Dendritic cell treated with granulocyte-macrophage colony-stimulating factor and Interleukin-4, amounts not matched to agents 40 ng/mL and 50 ng/mL, for 4 days (primary cell): ENCODE data around the gene ZNF780B.

Experiments used
- H3K27ac Mint-ChIP-seq: one replicate; pipeline ENCODE4 v1.8.0; 2022; ENCODE audit warnings: mild to moderate bottlenecking, mixed read lengths
- H3K27me3 Mint-ChIP-seq: one replicate; pipeline ENCODE4 v1.8.0; 2022; ENCODE audit warnings: mild to moderate bottlenecking, mixed read lengths
- H3K36me3 Mint-ChIP-seq: one replicate; pipeline ENCODE4 v1.8.0; 2022; ENCODE audit warnings: low read depth, mixed read lengths
- H3K4me1 Mint-ChIP-seq: one replicate; pipeline ENCODE4 v1.8.0; 2022; ENCODE audit warnings: low read depth, mixed read lengths
- H3K4me3 Mint-ChIP-seq: one replicate; pipeline ENCODE4 v1.8.0; 2022; ENCODE audit warnings: mild to moderate bottlenecking, moderate library complexity, mixed read lengths
- H3K9me3 Mint-ChIP-seq: one replicate; pipeline ENCODE4 v1.8.0; 2022; ENCODE audit warnings: mixed read lengths
- intact Hi-C: fragments of 100-400 bp; cut with micrococcal nuclease; formaldehyde crosslinking; loops from one replicate; pipeline ENCODE4 v1.15.0; 2022

ZNF780B gene

DNA sequence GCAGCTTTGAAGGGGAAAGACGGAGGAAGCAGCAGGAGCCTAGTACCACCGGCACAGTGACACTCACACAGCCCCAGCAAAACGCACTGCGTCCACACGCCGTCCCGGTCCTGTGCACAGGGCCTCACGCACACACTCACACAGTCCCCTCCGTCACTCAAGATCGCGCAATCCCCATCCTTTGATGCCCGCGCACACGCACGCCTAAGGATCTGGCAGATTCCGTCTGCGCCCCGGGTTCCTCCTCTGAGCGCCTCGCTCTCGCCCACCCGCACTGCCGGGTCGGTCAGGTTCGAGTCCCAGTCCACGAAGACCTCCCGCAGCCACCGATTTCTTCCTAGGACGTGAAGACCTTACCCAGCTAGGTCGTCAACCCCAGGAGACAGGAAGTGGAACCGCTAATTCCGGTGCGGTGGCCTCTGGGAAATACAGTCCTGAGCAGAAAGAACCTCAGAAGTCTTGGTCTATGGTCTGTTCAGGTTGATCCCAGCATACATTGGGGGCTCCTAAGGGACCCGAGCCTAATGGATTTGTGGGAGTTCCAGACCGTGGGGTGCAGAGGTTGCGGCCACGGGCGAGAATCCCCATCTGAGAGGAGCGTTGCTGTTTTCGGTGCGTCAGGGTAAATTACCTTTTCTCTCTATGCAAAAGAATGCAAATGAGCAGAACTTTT, at the start of gene ZNF780B:
Gene ZNF780B (minus strand): TSS at position 400 of the 673 bp plus-strand sequence. CDS start 5,899 bp downstream, outside the sequence.
- Mint-ChIP-seq H3K9me3 (peaks cover 39% of the 10 kb centered on the region), H3K36me3 (peaks cover 28% of the 10 kb centered on the region), H3K27ac (peak within 1 kb of the TSS; percentile 91), H3K4me3 (peak within 1 kb of the TSS; percentile 97), H3K4me1 (peaks cover 39% of the 10 kb centered on the region), H3K27me3 (peaks cover 12% of the 10 kb centered on the region)
- intact Hi-C loops: no loop called here

DNA sequence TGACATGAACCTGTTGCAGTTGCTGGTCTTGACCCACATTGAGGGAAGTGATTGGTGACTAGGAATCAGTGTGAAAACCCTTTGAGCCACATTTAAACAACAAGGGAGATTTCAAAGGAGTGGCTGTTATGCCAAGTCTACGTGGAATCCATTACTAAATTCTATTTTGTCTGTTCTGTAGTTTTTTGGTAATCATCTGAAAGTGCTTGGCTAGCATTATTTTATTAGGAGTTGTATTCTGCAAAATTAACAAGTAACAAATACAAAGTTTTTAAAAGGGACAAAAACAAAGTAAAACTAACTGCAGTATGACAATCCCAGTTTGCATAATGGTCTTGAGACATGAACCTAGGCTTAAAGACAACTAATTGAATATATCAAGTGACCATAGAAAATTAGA, 48.7 kb upstream of the ZNF780B start:
- Mint-ChIP-seq H3K27ac (no peak overlapping the region), H3K36me3 (no peaks in the 10 kb centered on the region)

DNA sequence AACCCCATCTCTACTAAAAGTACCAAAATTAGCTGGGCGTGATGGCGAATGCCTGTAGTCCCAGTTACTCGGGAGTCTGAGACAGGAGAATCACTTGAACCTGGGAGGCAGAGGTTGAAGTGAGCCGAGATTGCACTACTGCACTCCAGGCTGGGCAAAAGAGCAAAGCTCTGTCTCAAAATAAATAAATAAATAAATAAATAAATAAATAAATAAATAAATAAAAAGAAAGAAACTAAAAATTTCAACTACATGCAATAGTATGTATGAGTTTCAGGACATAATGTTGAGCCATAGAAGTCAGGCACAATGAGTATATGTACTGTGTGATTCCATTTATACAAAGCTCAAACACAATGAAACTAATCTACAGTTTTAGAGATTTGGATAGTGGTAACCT, 47.6 kb upstream of the ZNF780B start:
- H3K27me3 Mint-ChIP-seq: peaks cover 14% of the 10 kb centered on the region
- no peaks in the 10 kb centered on the region for H3K36me3 Mint-ChIP-seq
- intact Hi-C loops: no loop called here
- H3K9me3 Mint-ChIP-seq: peaks cover 9% of the 10 kb centered on the region
- no peaks in the 10 kb centered on the region for H3K4me1 Mint-ChIP-seq
- H3K4me3 Mint-ChIP-seq: no peak overlapping the region
- no peak overlapping the region for H3K27ac Mint-ChIP-seq

More for the DNA sequence above, 48.7 kb upstream of the ZNF780B start:
- H3K4me3 Mint-ChIP-seq: no peak overlapping the region
- H3K9me3 Mint-ChIP-seq: peaks cover 9% of the 10 kb centered on the region
- H3K4me1 Mint-ChIP-seq: no peaks in the 10 kb centered on the region
- intact Hi-C loops: no loop called here
- H3K27me3 Mint-ChIP-seq: peaks cover 14% of the 10 kb centered on the region

DNA sequence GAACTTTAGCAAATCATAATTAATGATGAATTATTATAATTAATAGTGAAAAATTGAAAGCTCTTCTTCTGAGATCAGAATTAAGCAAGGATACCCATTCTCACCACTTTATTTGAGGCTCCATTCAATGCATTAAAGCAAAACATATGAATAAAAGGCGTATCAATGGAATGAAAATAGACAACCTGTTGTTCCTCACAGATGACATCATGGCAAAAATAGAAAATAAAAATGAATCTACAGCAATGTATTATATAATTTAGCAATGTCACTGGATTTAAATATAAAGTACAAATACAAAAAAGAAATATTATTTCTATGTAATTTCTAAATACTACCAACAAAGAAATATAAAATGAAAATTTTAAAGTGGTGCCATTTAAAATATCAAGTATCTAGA, 45.8 kb upstream of the ZNF780B start:
- intact Hi-C loops: no loop called here
- Mint-ChIP-seq H3K9me3 (peaks cover 9% of the 10 kb centered on the region), H3K27me3 (peaks cover 21% of the 10 kb centered on the region), H3K27ac (no peak overlapping the region), H3K4me1 (no peaks in the 10 kb centered on the region), H3K4me3 (no peak overlapping the region), H3K36me3 (no peaks in the 10 kb centered on the region)

DNA sequence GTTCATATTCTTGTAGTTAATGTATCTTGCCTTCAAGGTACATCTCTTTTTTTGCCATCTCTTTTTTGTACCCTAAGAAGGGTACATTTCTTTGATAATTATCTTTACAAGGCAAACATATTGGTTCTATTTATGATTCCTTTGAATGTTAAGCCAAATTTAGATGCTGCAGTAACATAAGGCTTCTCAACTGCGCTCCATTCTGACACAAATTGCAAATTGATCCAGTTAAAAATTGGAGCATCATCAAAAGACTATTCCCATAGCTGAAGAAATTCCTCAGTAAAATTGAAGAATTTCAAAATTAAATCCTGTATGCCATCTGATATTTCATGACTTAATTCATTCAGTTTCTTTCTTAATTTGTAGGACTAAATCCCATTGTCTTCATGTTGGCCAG, 37.4 kb upstream of the ZNF780B start:
- H3K27me3 Mint-ChIP-seq: peaks cover 24% of the 10 kb centered on the region
- peaks cover 24% of the 10 kb centered on the region for H3K36me3 Mint-ChIP-seq
- peaks cover 25% of the 10 kb centered on the region for H3K4me1 Mint-ChIP-seq
- H3K9me3 Mint-ChIP-seq: peaks cover 9% of the 10 kb centered on the region
- H3K27ac Mint-ChIP-seq: no peak overlapping the region
- intact Hi-C loops: no loop called here
- H3K4me3 Mint-ChIP-seq: no peak overlapping the region

DNA sequence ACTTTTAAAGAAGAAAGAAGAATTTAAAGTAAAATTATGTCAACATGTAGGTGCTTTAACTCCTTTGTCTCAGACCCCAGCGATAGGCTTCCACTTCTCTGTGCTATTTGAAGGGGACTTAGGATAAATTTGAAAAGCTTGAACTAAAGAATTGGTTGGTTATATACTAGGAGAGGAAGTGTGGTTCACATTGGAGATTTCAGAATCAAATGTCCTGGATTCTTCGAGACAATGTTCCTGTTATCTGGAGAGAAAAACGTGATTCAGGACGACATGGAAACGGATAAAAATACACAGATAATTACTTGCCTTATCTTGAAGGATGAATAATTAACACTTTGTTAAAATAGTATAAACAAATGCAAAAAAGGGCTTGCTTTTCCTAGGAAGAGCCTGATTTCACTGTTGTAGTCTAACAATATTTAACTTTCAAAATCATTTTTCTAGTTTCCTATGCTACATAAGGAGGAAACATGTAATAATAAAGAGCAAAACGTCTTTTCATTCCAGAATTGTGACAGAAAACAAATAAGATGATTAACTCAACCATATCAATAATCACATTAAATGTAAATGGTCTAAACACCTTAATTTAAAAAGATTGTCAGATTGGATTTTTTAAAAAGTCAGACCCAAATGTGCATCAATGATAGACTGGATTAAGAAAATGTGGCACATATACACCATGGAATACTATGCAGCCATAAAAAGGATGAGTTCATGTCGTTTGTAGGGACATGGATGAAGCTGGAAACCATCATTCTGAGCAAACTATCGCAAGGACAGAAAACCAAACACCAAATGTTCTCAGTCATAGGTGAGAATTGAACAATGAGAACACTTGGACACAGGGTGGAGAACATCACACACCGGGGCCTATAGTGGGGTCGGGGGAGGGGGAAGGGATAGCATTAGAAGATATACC, 35.4 kb upstream of the ZNF780B start:
- Mint-ChIP-seq H3K27ac (peak overlapping the region; percentile 95), H3K4me1 (peaks cover 41% of the 10 kb centered on the region), H3K27me3 (peaks cover 16% of the 10 kb centered on the region), H3K4me3 (peak overlapping the region; percentile 99), H3K36me3 (peaks cover 36% of the 10 kb centered on the region), H3K9me3 (peaks cover 14% of the 10 kb centered on the region)
- intact Hi-C loops: no loop called here

DNA sequence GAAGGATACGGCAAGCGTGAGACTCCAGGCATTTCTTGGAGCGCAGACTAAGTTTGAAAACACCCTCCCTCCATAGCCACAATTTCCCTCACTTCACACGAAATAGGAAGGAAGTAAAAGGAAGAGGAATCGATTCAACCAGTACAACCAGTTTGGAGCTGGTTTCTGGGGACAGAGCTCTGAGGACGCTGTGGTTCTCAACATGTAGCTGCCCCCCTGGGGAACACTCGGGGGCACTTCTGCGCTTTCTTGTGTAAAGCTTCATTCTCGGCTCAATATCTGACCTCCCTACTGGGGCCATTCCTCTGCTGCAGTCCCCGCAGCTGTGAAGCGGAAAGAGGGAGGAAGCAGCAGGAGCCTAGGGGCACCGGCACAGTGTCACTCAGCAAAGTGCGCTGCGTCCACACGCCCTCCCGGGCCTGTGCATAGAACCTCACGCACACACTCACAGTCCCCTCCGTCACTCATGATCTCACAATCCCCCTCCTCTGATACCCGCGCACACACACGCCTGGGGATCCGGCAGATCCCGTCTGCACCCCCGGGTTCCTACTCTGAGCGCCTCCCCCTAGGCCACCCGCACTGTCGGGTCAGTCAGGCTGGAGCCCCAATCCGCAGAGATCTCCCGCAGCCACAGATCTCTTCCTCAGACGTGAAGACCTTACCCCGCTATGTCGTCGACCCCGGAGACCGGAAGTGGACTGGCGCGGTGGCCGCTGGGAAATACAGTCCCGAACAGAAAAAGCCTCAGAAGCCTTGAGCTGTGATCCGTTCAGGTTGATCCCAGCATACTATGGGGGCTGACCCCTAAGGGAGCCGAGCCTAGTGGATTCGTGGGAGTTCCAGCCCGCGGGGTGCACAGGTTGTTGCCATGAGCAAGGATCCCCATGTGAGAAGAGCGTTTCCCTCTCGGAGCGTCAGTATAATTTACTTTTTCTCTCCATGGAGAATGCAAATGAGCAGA, 34.5 kb upstream of the ZNF780B start, which contains the start of gene ZNF780A:
Gene ZNF780A (minus strand): TSS at position 703 of the 964 bp plus-strand sequence. CDS start 6,190 bp downstream, outside the sequence.
- Mint-ChIP-seq H3K9me3 (peaks cover 14% of the 10 kb centered on the region), H3K4me1 (peaks cover 41% of the 10 kb centered on the region), H3K27me3 (peaks cover 12% of the 10 kb centered on the region), H3K36me3 (peaks cover 36% of the 10 kb centered on the region), H3K27ac (peak within 1 kb of the TSS; percentile 95), H3K4me3 (peak within 1 kb of the TSS; percentile 99)
- intact Hi-C loops: no loop called here

DNA sequence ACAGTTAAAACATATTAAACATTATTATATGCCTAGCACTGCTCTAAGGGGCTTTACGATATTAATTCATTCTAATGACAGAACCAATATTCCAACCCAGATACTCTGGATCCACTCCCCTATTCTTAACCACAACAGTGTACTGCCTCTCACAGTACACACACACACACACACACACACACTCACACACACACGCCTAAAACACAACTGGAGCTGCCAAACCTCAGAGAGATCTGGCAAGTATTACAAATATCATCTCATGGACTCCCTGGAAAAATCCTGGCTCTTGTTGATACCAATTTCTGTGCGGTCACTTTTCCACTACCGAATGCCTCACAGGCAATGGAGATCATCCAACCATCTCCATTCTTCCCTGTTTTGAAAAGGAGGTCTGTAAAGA, 33.4 kb upstream of the ZNF780B start:
- H3K4me3 Mint-ChIP-seq: peak overlapping the region; percentile 99
- H3K27me3 Mint-ChIP-seq: peaks cover 7% of the 10 kb centered on the region
- peaks cover 47% of the 10 kb centered on the region for H3K4me1 Mint-ChIP-seq
- H3K27ac Mint-ChIP-seq: no peak overlapping the region
- peaks cover 14% of the 10 kb centered on the region for H3K9me3 Mint-ChIP-seq
- H3K36me3 Mint-ChIP-seq: peaks cover 42% of the 10 kb centered on the region
- intact Hi-C loops: loop anchor here (10.0 kb wide), 1 partner anchor 115 kb away; the partner anchor contains the start of gene PSMC4

DNA sequence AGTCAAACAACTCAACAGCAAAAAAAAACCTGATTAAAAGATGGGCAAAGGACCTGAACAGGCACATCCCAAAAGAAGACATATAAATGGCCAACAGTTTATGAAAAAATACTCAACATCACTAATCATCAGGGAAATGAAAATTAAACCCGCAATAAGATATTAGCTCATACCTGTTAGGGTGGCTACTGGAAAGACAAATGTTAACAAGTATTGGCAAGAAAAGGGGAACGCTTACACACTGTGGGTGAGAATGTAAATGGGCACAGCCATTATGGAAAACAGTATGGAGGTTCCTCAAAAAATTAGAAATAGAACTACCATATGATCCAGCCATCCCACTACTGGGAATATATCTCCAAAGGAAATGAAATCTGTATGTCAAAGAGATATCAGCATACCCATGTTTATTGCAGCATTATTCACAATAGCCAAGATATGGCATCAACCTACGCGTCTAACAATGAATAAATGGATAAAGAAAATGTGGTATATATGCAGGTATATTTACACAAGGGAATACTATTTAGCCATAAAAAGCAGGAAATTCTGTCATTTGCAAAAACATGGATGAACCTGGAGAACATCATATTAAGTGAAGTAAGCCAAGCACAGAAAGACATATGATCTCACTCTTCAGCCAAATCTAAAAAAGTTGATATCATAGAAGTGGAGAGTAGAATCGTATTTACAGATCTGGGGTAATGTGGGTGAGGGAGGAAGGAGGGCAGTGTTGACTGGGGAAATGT, 32.4 kb upstream of the ZNF780B start:
- intact Hi-C loops: loop anchor here (10.0 kb wide), 1 partner anchor 114 kb away; the partner anchor contains the start of gene PSMC4
- H3K27ac Mint-ChIP-seq: no peak overlapping the region
- peaks cover 4% of the 10 kb centered on the region for H3K27me3 Mint-ChIP-seq
- peaks cover 14% of the 10 kb centered on the region for H3K9me3 Mint-ChIP-seq
- H3K4me1 Mint-ChIP-seq: peaks cover 53% of the 10 kb centered on the region
- peaks cover 52% of the 10 kb centered on the region for H3K36me3 Mint-ChIP-seq
- no peak overlapping the region for H3K4me3 Mint-ChIP-seq

DNA sequence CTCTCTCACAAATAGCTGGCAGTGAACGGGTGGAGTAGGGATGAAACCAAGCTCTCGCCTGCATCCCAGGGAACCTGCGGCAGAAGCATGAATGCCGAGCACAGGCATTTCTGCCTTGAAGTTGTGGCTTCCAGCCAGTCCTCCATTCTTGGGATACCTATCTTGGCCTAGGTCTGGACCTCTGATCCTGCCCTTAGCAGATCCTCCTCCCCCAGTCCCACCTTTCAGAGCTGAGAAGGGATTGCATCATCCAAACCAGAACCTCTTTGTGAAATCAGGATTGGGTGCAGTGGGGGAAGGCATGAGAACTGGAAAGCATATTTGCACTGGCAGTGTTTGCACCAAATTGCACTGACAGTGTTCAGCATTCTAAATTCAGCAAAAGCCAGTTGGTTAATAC, 28.9 kb upstream of the ZNF780B start:
- no peak overlapping the region for H3K27ac Mint-ChIP-seq
- intact Hi-C loops: loop anchor here (10.0 kb wide), 1 partner anchor 110 kb away; the partner anchor contains the start of gene PSMC4
- H3K27me3 Mint-ChIP-seq: no peaks in the 10 kb centered on the region
- H3K4me1 Mint-ChIP-seq: peaks cover 67% of the 10 kb centered on the region
- no peak overlapping the region for H3K4me3 Mint-ChIP-seq
- peaks cover 23% of the 10 kb centered on the region for H3K9me3 Mint-ChIP-seq
- H3K36me3 Mint-ChIP-seq: peaks cover 75% of the 10 kb centered on the region

DNA sequence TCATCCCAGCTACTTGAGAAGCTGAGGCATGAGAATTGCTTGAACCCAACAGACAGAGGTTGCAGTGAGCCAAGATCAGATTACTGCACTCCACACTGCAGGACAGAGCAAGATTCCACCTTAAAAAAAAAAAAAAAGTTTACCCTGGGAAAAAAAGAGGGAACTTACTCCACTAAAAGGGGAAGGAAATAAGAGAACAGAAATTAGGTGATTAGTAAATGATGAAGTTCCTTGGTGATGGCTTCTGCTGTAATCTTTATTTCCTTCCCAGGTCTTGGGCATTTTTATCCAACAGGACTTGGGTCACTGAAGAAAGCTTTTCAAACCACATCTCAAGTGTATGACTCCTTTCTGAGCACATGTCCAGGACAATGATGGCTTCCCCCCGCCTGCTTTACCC, 25.4 kb upstream of the ZNF780B start:
- Mint-ChIP-seq H3K9me3 (peaks cover 44% of the 10 kb centered on the region), H3K36me3 (peaks cover 85% of the 10 kb centered on the region), H3K4me3 (no peak overlapping the region)

DNA sequence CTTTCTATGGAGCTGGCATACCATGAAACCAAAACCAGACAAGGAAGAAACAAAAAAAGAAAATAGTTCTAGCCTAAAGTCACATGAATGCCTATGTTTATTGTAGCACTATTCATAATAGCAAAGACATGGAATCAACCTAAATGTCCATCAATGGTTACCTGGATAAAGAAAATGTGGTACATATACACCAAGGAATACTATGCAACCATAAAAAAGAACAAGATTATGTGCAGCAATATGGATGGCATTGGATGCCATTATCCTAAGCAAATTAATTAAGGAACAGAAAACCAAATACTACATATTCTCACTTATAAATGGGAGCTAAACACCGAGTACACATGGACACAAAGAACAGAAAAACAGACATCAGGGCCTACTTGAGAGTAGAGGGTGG, 24.3 kb upstream of the ZNF780B start:
- Mint-ChIP-seq H3K4me3 (no peak overlapping the region), H3K36me3 (peaks cover 96% of the 10 kb centered on the region), H3K4me1 (peaks cover 44% of the 10 kb centered on the region), H3K9me3 (peaks cover 54% of the 10 kb centered on the region), H3K27ac (no peak overlapping the region), H3K27me3 (no peaks in the 10 kb centered on the region)
- intact Hi-C loops: loop anchor here (10.0 kb wide), 1 partner anchor 105 kb away; the partner anchor contains the start of gene PSMC4

More for the DNA sequence above, 25.4 kb upstream of the ZNF780B start:
- Mint-ChIP-seq H3K4me1 (peaks cover 44% of the 10 kb centered on the region), H3K27me3 (no peaks in the 10 kb centered on the region), H3K27ac (no peak overlapping the region)
- intact Hi-C loops: loop anchor here (10.0 kb wide), 1 partner anchor 107 kb away; the partner anchor contains the start of gene PSMC4
